HCT116 (cell line): ENCODE results near the gene FNDC3B. TPM values are rescaled to one million over a fixed set of nuclear protein-coding genes. Genes with fewer than 3 reads are reported as not detected.
A peak's percentile ranks its signal among the peaks of the same experiment; 100 is the strongest.
"Not testable (repeated sequence)": the region's sequence is repeated elsewhere in the genome, so short reads cannot be mapped to it uniquely, and the experiment has no call there.

Experiments used
- ATAC-seq: fragments of 200-7000 bp; cut with Tn5 transposase; 2 replicates; pipeline ENCODE4 v1.9.1; 2020; ENCODE audit warnings: mild to moderate bottlenecking, moderate library complexity
- BruUV-seq: library from RNA; stranded (reverse); fragments of 400-500 nt; replicated peaks from 2 replicates; lab custom pipeline; 2021; lab: Mats Ljungman, UMichigan
- CTCF ChIA-PET: fragments of 300-600 bp; sonication (Branson Sonifier 250); formaldehyde crosslinking; loops from one replicate; lab custom pipeline; 2021; ENCODE audit warnings: antibody characterized with exemption; lab: Charles Lee
- POLR2A ChIA-PET: fragments of 300-600, 350-600 bp; sonication (Branson Sonifier 250); formaldehyde crosslinking; loops from one replicate; lab custom pipeline; 2021; ENCODE audit warnings: antibody characterized with exemption; lab: Charles Lee
- RAD21 ChIA-PET, 2 experiments: fragments of 300-600 bp; sonication (Branson Sonifier 250); formaldehyde crosslinking; loops; one replicate each; lab custom pipeline; 2023; ENCODE audit warnings: low total read pairs in 2 of 2; ENCODE audit not compliant: uncharacterized antibody in 2 of 2, unreplicated experiment in 2 of 2, low non-redundant PET in 1 of 2; lab: Charles Lee
- DNase-seq: peaks from one replicate; pipeline ENCODE4 v3.0.0-alpha.2; 2010; ENCODE audit warnings: low read depth, low spot score
- H2AFZ ChIP-seq: fragments of 200-600 bp; shearing (Covaris generic), sonication (generic); 2 replicates; pipeline ENCODE4 v1.6.1; 2017; ENCODE audit warnings: low read depth, mixed run types, mixed read lengths, antibody characterized with exemption, low read length; ENCODE audit not compliant: poor library complexity, severe bottlenecking
- H3K27ac ChIP-seq: 2 replicates; pipeline ENCODE4 v1.5.1; 2012; ENCODE audit warnings: low read depth, low read length
- H3K27me3 ChIP-seq: fragments of 200-600 bp; sonication (generic); 2 replicates; pipeline ENCODE4 v1.6.1; 2016; ENCODE audit warnings: mixed run types, low read length, mixed read lengths; ENCODE audit not compliant: insufficient read depth
- H3K36me3 ChIP-seq, 2 experiments: fragments of 200-500 bp in 1 of 2; fragments of 200-600 bp in 1 of 2; sonication (Bioruptor generic) in 1 of 2; sonication (generic) in 1 of 2; 2 replicates each; pipeline versions ENCODE4 v1.5.1 to v1.6.1; 2014 to 2016; ENCODE audit warnings: low read length in 2 of 2, inconsistent platforms in 1 of 2, mixed read lengths in 1 of 2, mixed run types in 1 of 2; ENCODE audit not compliant: insufficient read depth in 2 of 2, control insufficient read depth in 1 of 2
- H3K4me1 ChIP-seq, 2 experiments: fragments of 200-600 bp in 1 of 2; sonication (generic) in 1 of 2; 2 replicates each; pipeline versions ENCODE4 v1.5.1 to v1.6.1; 2012 to 2017; ENCODE audit warnings: low read length in 2 of 2, inconsistent platforms in 1 of 2, mild to moderate bottlenecking in 1 of 2, mixed read lengths in 1 of 2, mixed run types in 1 of 2, moderate library complexity in 1 of 2; ENCODE audit not compliant: insufficient read depth in 2 of 2, control insufficient read depth in 1 of 2
- H3K4me2 ChIP-seq: fragments of 200-600 bp; sonication (generic); 2 replicates; pipeline ENCODE4 v1.6.1; 2017; ENCODE audit warnings: mixed run types, low read length, mixed read lengths
- H3K4me3 ChIP-seq, 2 experiments: fragments of 200-600 bp in 1 of 2; sonication (generic) in 1 of 2; replicated peaks in 1 of 2; 2 replicates each; pipeline ENCODE4 v1.5.1; 2011 to 2016; ENCODE audit warnings: low read length in 2 of 2, control low read depth in 1 of 2, low read depth in 1 of 2, mild to moderate bottlenecking in 1 of 2, mixed read lengths in 1 of 2, mixed run types in 1 of 2
- H3K79me2 ChIP-seq: fragments of 200-600 bp; sonication (generic); 2 replicates; pipeline ENCODE4 v1.6.1; 2017; ENCODE audit warnings: mild to moderate bottlenecking, mixed run types, low read length, moderate library complexity, mixed read lengths; ENCODE audit not compliant: insufficient read depth
- H3K9ac ChIP-seq: fragments of 200-600 bp; sonication (generic); 2 replicates; pipeline ENCODE4 v1.6.1; 2016; ENCODE audit warnings: low read length, mixed read lengths
- H3K9me2 ChIP-seq: fragments of 200-600 bp; sonication (generic), shearing (Covaris generic); 2 replicates; pipeline ENCODE4 v1.6.1; 2017; ENCODE audit warnings: mixed run types, mild to moderate bottlenecking, moderate library complexity; ENCODE audit not compliant: insufficient read depth
- H3K9me3 ChIP-seq, 2 experiments: fragments of 200-500 bp in 1 of 2; fragments of 200-600 bp in 1 of 2; sonication (Bioruptor generic) in 1 of 2; sonication (generic) in 1 of 2; 2 replicates each; pipeline ENCODE4 v1.6.1; 2014 to 2017; ENCODE audit warnings: low read length in 2 of 2, mixed read lengths in 2 of 2, inconsistent platforms in 1 of 2, low read depth in 1 of 2, mild to moderate bottlenecking in 1 of 2, mixed run types in 1 of 2, moderate library complexity in 1 of 2; ENCODE audit not compliant: control insufficient read depth in 1 of 2, insufficient read depth in 1 of 2
- H4K20me1 ChIP-seq: fragments of 200-600 bp; sonication (generic), shearing (Covaris generic); 2 replicates; pipeline ENCODE4 v1.6.1; 2017; ENCODE audit warnings: mixed run types, mild to moderate bottlenecking, moderate library complexity; ENCODE audit not compliant: insufficient read depth
- EGR1 ChIP-seq: IDR thresholded peaks from 2 replicates; pipeline ENCODE4 v1.6.1; 2012; ENCODE audit warnings: low read depth
- ELF1 ChIP-seq: IDR thresholded peaks from 2 replicates; pipeline ENCODE4 v1.6.1; 2012; ENCODE audit warnings: low read depth, borderline replicate concordance
- EZH2 ChIP-seq: fragments of 200-600 bp; sonication (generic); IDR thresholded peaks from 2 replicates; pipeline ENCODE4 v1.6.1; 2017; ENCODE audit warnings: antibody characterized with exemption, mixed run types
- EZH2phosphoT487 ChIP-seq: fragments of 200-600 bp; IDR thresholded peaks from 2 replicates; pipeline ENCODE4 v1.6.1; 2018; ENCODE audit warnings: antibody characterized with exemption, borderline replicate concordance
- FOSL1 ChIP-seq: IDR thresholded peaks from 2 replicates; pipeline ENCODE4 v1.6.1; 2012; ENCODE audit warnings: low read depth
- POLR2A ChIP-seq: IDR thresholded peaks from 2 replicates; pipeline ENCODE4 v1.7.0; 2011; ENCODE audit warnings: borderline replicate concordance; ENCODE audit not compliant: insufficient read depth, insufficient read length; ENCODE audit errors: extremely low read depth
- POLR2AphosphoS5 ChIP-seq: IDR thresholded peaks from 2 replicates; pipeline ENCODE4 v1.6.1; 2011; ENCODE audit warnings: mild to moderate bottlenecking, low read depth, low read length, moderate library complexity
- RAD21 ChIP-seq: IDR thresholded peaks from 2 replicates; pipeline ENCODE4 v1.6.1; 2012; ENCODE audit warnings: low read depth, mild to moderate bottlenecking
- SIN3A ChIP-seq: IDR thresholded peaks from 2 replicates; pipeline ENCODE4 v1.6.1; 2012; ENCODE audit warnings: low read depth
- SP1 ChIP-seq: IDR thresholded peaks from 2 replicates; pipeline ENCODE4 v1.6.1; 2012; ENCODE audit warnings: low read depth
- SRF ChIP-seq: IDR thresholded peaks from 2 replicates; pipeline ENCODE4 v1.6.1; 2012; ENCODE audit warnings: low read depth
- YY1 ChIP-seq: IDR thresholded peaks from 2 replicates; pipeline ENCODE4 v1.6.1; 2011; ENCODE audit warnings: low read length, low read depth, moderate library complexity, mild to moderate bottlenecking; ENCODE audit not compliant: insufficient replicate concordance; ENCODE audit errors: extremely low read depth
- ZFX ChIP-seq: fragments of 450-650 bp; IDR thresholded peaks from 2 replicates; pipeline ENCODE4 v1.6.1; 2017
- intact Hi-C: fragments of 100-400 bp; cut with micrococcal nuclease; formaldehyde crosslinking; loops from 2 replicates; pipeline ENCODE4 v1.10.0; 2022
- total RNA-seq: library from RNA; stranded (reverse); gene quantifications from one replicate; pipeline ENCODE4 v1.2.1, GENCODE V29; 2021; ENCODE audit not compliant: unreplicated experiment
- TF ChIP-seq, protein P1 (sequence below): IDR thresholded peaks from 2 replicates; pipeline ENCODE4 v1.6.1; 2012
- TF ChIP-seq, protein P2 (sequence below): IDR thresholded peaks from 2 replicates; pipeline ENCODE4 v1.6.1; 2012; ENCODE audit warnings: low read depth

Gene FNDC3B
- total RNA-seq, 1 experiment from 2014 or later, result 45.7 TPM

DNA sequence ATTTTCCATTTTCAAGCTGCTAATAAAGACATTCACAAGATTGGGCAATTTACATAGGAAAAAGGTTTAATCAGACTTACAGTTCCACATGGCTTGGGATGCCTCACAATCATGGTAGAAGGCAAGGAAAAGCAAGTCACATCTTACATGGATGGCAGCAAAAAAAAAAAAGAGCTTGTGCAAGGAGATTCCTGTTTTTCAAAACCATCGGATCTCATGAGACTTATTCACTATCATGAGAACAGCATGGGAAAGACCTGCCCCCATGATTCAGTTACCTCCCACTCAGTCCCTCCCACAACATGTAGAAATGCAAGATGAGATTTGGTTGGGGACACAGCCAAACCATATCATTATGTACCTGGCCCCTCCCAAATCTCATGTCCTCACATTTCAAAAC, 202.0 kb downstream of the FNDC3B start:
- POLR2A ChIA-PET, result no interaction called here
- Histone ChIP-seq H3K4me1 (peaks cover 0 to 10% of the 10 kb centered on the region in 2 experiments; a peak in 2 of 4 replicates), H3K9me3 (peaks cover 0 to 6% of the 10 kb centered on the region in 2 experiments; a peak in 2 of 4 replicates), H2AFZ (no peak overlapping the region), H3K4me2 (no peak overlapping the region), H4K20me1 (no peaks in the 10 kb centered on the region), H3K27me3 (no peaks in the 10 kb centered on the region), H3K27ac (no peak overlapping the region), H3K9ac (no peak overlapping the region), H3K4me3 (no peak overlapping the region), H3K9me2 (no peaks in the 10 kb centered on the region), H3K36me3 (no peaks in the 10 kb centered on the region), H3K79me2 (no peaks in the 10 kb centered on the region)
- RAD21 ChIA-PET, result no interaction called here
- CTCF ChIA-PET, result no interaction called here
- no peak for TF ChIP-seq FOSL1
- TF ChIP-seq SIN3A, result no peak
- TF ChIP-seq EZH2, result no peak
- TF ChIP-seq POLR2AphosphoS5, result no peak
- no peak for TF ChIP-seq ELF1
- TF ChIP-seq, protein P1, sequence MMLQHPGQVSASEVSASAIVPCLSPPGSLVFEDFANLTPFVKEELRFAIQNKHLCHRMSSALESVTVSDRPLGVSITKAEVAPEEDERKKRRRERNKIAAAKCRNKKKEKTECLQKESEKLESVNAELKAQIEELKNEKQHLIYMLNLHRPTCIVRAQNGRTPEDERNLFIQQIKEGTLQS, result no peak
- TF ChIP-seq, protein P2, sequence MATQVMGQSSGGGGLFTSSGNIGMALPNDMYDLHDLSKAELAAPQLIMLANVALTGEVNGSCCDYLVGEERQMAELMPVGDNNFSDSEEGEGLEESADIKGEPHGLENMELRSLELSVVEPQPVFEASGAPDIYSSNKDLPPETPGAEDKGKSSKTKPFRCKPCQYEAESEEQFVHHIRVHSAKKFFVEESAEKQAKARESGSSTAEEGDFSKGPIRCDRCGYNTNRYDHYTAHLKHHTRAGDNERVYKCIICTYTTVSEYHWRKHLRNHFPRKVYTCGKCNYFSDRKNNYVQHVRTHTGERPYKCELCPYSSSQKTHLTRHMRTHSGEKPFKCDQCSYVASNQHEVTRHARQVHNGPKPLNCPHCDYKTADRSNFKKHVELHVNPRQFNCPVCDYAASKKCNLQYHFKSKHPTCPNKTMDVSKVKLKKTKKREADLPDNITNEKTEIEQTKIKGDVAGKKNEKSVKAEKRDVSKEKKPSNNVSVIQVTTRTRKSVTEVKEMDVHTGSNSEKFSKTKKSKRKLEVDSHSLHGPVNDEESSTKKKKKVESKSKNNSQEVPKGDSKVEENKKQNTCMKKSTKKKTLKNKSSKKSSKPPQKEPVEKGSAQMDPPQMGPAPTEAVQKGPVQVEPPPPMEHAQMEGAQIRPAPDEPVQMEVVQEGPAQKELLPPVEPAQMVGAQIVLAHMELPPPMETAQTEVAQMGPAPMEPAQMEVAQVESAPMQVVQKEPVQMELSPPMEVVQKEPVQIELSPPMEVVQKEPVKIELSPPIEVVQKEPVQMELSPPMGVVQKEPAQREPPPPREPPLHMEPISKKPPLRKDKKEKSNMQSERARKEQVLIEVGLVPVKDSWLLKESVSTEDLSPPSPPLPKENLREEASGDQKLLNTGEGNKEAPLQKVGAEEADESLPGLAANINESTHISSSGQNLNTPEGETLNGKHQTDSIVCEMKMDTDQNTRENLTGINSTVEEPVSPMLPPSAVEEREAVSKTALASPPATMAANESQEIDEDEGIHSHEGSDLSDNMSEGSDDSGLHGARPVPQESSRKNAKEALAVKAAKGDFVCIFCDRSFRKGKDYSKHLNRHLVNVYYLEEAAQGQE, result no peak
- no peak for TF ChIP-seq ZFX
- TF ChIP-seq SRF, result no peak
- no peak for TF ChIP-seq RAD21
- TF ChIP-seq POLR2A, result no peak
- no peak for TF ChIP-seq EZH2phosphoT487
- no peak for TF ChIP-seq YY1
- TF ChIP-seq EGR1, result no peak
- TF ChIP-seq SP1, result no peak
- ATAC-seq (no peak), DNase-seq (no peak)
- no TSS peak for BruUV-seq
- intact Hi-C loops, result no loop called here

DNA sequence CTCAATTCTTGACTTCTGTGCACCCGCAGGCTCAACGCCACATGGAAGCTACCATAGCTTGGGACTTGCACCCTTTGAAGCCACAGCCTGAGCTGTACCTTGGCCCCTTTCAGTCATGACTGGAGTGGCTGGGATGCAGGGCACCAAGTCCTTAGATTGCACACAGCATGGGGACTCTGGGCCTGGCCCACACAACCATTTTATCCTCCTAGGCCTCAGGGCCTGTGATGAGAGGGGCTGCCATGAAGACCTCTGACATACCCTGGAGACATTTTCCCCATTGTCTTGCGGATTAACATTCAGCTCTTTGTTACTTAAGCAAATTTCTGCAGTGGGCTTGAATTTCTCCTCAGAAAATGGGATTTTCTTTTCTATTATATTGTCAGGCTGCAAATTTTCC, 203.1 kb downstream of the FNDC3B start:
- RAD21 ChIA-PET, H3K36me3 ChIP-seq, H3K9me3 ChIP-seq, H3K9me2 ChIP-seq, H3K27ac ChIP-seq, DNase-seq, H3K4me1 ChIP-seq, intact Hi-C loops, H3K4me3 ChIP-seq, H4K20me1 ChIP-seq, H3K79me2 ChIP-seq, H3K4me2 ChIP-seq, H3K27me3 ChIP-seq, POLR2A ChIA-PET, CTCF ChIA-PET, H3K9ac ChIP-seq, H2AFZ ChIP-seq, BruUV-seq, ATAC-seq: not testable (repeated sequence)

DNA sequence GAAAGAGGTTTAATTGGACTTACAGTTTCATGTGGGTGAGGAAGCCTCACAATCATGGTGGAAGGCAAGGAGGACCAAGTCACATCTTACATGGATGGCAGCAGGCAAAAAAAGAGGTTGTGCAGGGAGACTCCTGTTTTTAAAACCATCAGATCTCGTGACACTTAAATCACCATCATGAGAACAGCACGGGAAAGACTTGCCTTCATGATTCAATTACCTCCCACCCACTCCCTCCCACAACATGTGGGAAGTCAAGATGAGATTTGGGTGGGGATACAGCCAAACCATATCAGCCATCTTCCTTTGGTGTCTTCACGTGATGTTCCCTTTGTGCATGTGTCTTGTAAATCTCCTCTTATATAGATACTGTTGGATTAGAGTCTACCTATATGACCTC, 204.0 kb downstream of the FNDC3B start:
- RAD21 ChIA-PET, POLR2A ChIA-PET, H3K27ac ChIP-seq: not testable (repeated sequence)

More for the DNA sequence above, 204.0 kb downstream of the FNDC3B start:
- H3K4me3 ChIP-seq, BruUV-seq, CTCF ChIA-PET, ATAC-seq, H3K27me3 ChIP-seq, intact Hi-C loops, H3K9me3 ChIP-seq, H3K79me2 ChIP-seq, H3K9ac ChIP-seq, H2AFZ ChIP-seq, H3K9me2 ChIP-seq, H4K20me1 ChIP-seq, H3K4me1 ChIP-seq, DNase-seq, H3K36me3 ChIP-seq: not testable (repeated sequence)
- H3K4me2 ChIP-seq, result peak overlapping the region; percentile 21; the same call in 1 of the 2 replicates
